Measurements from ENCODE around the gene OR4D11.

DNA sequence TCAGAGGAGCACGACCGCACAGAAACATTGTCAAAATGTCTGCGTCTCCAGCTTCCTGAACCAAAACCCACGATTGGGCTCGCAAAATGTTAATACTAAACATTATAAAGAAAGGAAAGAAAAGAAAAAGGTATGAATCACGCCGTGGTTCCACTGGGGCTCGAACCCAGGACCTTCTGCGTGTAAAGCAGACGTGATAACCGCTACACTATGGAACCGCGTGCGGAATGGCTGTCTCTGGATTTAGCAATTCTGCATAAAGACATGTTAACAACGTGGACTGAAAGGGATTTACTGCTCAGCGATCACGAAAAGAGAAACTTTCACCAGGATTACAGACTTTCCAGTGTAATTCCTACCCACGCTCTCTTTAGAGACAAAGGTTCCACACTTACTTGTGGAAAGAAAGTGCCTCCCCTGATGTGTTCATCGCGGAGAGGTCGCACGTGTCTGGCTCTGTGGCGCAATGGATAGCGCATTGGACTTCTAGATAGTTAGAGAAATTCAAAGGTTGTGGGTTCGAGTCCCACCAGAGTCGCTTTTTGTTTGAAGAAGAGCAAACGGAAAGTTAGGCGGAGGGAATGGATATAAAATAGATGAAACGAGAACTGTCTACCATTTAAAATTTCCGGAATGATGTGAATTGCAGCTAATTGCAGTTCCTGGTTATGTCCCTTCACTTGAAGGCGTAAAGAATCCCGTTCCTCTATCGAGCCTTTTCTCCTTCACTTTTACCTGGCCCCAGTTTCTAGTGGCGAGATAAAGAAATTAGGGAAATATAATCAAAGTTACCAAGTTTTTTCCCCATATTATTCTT lies 47.7 kb downstream of the OR4D11 start:
- TF ChIP-seq, protein P1, sequence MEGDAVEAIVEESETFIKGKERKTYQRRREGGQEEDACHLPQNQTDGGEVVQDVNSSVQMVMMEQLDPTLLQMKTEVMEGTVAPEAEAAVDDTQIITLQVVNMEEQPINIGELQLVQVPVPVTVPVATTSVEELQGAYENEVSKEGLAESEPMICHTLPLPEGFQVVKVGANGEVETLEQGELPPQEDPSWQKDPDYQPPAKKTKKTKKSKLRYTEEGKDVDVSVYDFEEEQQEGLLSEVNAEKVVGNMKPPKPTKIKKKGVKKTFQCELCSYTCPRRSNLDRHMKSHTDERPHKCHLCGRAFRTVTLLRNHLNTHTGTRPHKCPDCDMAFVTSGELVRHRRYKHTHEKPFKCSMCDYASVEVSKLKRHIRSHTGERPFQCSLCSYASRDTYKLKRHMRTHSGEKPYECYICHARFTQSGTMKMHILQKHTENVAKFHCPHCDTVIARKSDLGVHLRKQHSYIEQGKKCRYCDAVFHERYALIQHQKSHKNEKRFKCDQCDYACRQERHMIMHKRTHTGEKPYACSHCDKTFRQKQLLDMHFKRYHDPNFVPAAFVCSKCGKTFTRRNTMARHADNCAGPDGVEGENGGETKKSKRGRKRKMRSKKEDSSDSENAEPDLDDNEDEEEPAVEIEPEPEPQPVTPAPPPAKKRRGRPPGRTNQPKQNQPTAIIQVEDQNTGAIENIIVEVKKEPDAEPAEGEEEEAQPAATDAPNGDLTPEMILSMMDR (IDR thresholded peaks at IDR 0.05) = no peak
- TF ChIP-seq ZFX (IDR thresholded peaks at IDR 0.05; ENCODE audit: borderline replicate concordance) = no peak

All from 22Rv1 (cell line).